H1 (cell line): Measurements from ENCODE around the gene NKD2. TPM values are rescaled to one million over a fixed set of nuclear protein-coding genes. Genes with fewer than 3 reads are reported as not detected.

ENCODE experiments used
- CTCF ChIA-PET: fragments of 300-600 bp; sonication (Branson Sonifier 250); formaldehyde crosslinking; loops from one replicate; lab custom pipeline; 2021; ENCODE audit not compliant: partially characterized antibody; lab: Charles Lee
- POLR2A ChIA-PET: fragments of 300-600 bp; sonication (Branson Sonifier 250); formaldehyde crosslinking; loops from one replicate; lab custom pipeline; 2021; ENCODE audit warnings: inconsistent platforms; ENCODE audit not compliant: partially characterized antibody; lab: Charles Lee
- DNase-seq, 2 experiments: peaks; one replicate each; pipeline versions ENCODE4 v3.0.0 to v3.0.0-alpha.2; 2010 to 2022; ENCODE audit warnings: low spot score in 2 of 2, low read depth in 1 of 2, mixed read lengths in 1 of 2
- FAIRE-seq: peaks from 2 replicates; lab custom pipeline; 2011; peaks lifted over from hg19 to GRCh38; lab: Jason Lieb, UNC
- H2AFZ ChIP-seq: 2 replicates; pipeline ENCODE4 v1.8.1; 2012; ENCODE audit warnings: low read length, inconsistent platforms
- H2AK5ac ChIP-seq: 2 replicates; pipeline ENCODE4 v1.6.1; 2013; ENCODE audit warnings: low read depth, low read length
- H2BK120ac ChIP-seq: replicated peaks from 2 replicates; pipeline ENCODE3; 2013; ENCODE audit warnings: low read depth, low read length, inconsistent platforms
- H2BK12ac ChIP-seq: 2 replicates; pipeline ENCODE4 v1.6.1; 2013; ENCODE audit warnings: low read depth, low read length
- H2BK15ac ChIP-seq: 2 replicates; pipeline ENCODE4 v1.6.1; 2013; ENCODE audit warnings: low read length
- H2BK20ac ChIP-seq: 2 replicates; pipeline ENCODE4 v1.6.1; 2013; ENCODE audit warnings: low read length
- H2BK5ac ChIP-seq: 2 replicates; pipeline ENCODE4 v1.6.1; 2013; ENCODE audit warnings: low read depth, low read length
- H3K14ac ChIP-seq: 2 replicates; pipeline ENCODE4 v1.6.1; 2013; ENCODE audit warnings: inconsistent platforms; ENCODE audit not compliant: insufficient read length
- H3K18ac ChIP-seq: 2 replicates; pipeline ENCODE4 v1.6.1; 2013; ENCODE audit warnings: low read length; ENCODE audit errors: extremely low read depth
- H3K23ac ChIP-seq: 2 replicates; pipeline ENCODE4 v1.6.1; 2013; ENCODE audit warnings: inconsistent platforms; ENCODE audit not compliant: insufficient read length
- H3K23me2 ChIP-seq: 2 replicates; pipeline ENCODE4 v1.6.1; 2013; ENCODE audit warnings: low read depth, low read length
- H3K27ac ChIP-seq: 2 replicates; pipeline ENCODE4 v1.6.1; 2011; ENCODE audit warnings: low read depth, low read length, inconsistent platforms
- H3K27me3 ChIP-seq, 4 experiments: replicated peaks in 1 of 4; 1 replicate in 1 of 4; 2 replicates in 3 of 4; pipeline versions ENCODE4 v1.6.1 to v1.8.1; 2011 to 2013; ENCODE audit warnings: low read length in 3 of 4, mild to moderate bottlenecking in 3 of 4, inconsistent platforms in 2 of 4, mixed read lengths in 2 of 4, moderate library complexity in 1 of 4; ENCODE audit not compliant: control insufficient read depth in 3 of 4, insufficient read depth in 3 of 4; ENCODE audit errors: extremely low read depth in 1 of 4
- H3K36me3 ChIP-seq, 4 experiments: 2 replicates each; pipeline versions ENCODE4 v1.6.1 to v1.8.1; 2011 to 2013; ENCODE audit warnings: mild to moderate bottlenecking in 4 of 4, low read length in 3 of 4, moderate library complexity in 2 of 4, control low read depth in 1 of 4, inconsistent platforms in 1 of 4; ENCODE audit not compliant: insufficient read depth in 4 of 4, control insufficient read depth in 2 of 4
- H3K4ac ChIP-seq: replicated peaks from 2 replicates; pipeline ENCODE3; 2013; ENCODE audit warnings: low read length, low read depth, mixed read lengths, inconsistent platforms; ENCODE audit not compliant: insufficient read length
- H3K4me1 ChIP-seq, 4 experiments: replicated peaks in 1 of 4; 1 replicate in 1 of 4; 2 replicates in 3 of 4; pipeline versions ENCODE4 v1.6.1 to v1.8.1; 2011 to 2013; ENCODE audit warnings: low read length in 3 of 4, inconsistent platforms in 2 of 4, mixed read lengths in 1 of 4; ENCODE audit not compliant: insufficient read depth in 4 of 4, control insufficient read depth in 3 of 4
- H3K4me2 ChIP-seq, 2 experiments: 2 replicates each; pipeline versions ENCODE4 v1.6.1 to v1.8.1; 2011 to 2013; ENCODE audit warnings: low read depth in 2 of 2, low read length in 2 of 2, control low read depth in 1 of 2, inconsistent platforms in 1 of 2, mild to moderate bottlenecking in 1 of 2; ENCODE audit not compliant: insufficient read depth in 1 of 2
- H3K4me3 ChIP-seq, 4 experiments: fragments of 200-600, 300-600 bp in 1 of 4; sonication (generic), shearing (Covaris generic), sonication (Bioruptor Twin) in 1 of 4; 2 replicates each; pipeline versions ENCODE4 v1.5.1 to v1.8.1; 2011 to 2016; ENCODE audit warnings: low read length in 4 of 4, low read depth in 3 of 4, control low read depth in 2 of 4, inconsistent platforms in 2 of 4, mild to moderate bottlenecking in 2 of 4, mixed read lengths in 1 of 4, moderate library complexity in 1 of 4; ENCODE audit not compliant: insufficient read depth in 2 of 4; ENCODE audit errors: extremely low read depth in 1 of 4
- H3K56ac ChIP-seq: replicated peaks from 2 replicates; pipeline ENCODE3; 2013; ENCODE audit warnings: low read depth, mild to moderate bottlenecking, mixed read lengths, low read length, inconsistent platforms; ENCODE audit not compliant: insufficient read length
- H3K79me1 ChIP-seq: 2 replicates; pipeline ENCODE4 v1.6.1; 2013; ENCODE audit warnings: low read depth, low read length, control low read depth
- H3K79me2 ChIP-seq, 2 experiments: 2 replicates each; pipeline versions ENCODE4 v1.6.1 to v1.8.1; 2012 to 2013; ENCODE audit warnings: low read length in 2 of 2, mild to moderate bottlenecking in 2 of 2, inconsistent platforms in 1 of 2; ENCODE audit not compliant: insufficient read depth in 2 of 2, control insufficient read depth in 1 of 2
- H3K9ac ChIP-seq, 4 experiments: replicated peaks in 1 of 4; 1 replicate in 1 of 4; 2 replicates in 3 of 4; pipeline versions ENCODE4 v1.6.1 to v1.8.1; 2011 to 2013; ENCODE audit warnings: low read depth in 3 of 4, low read length in 3 of 4, control low read depth in 2 of 4, mild to moderate bottlenecking in 2 of 4, moderate library complexity in 2 of 4, inconsistent platforms in 1 of 4; ENCODE audit errors: extremely low read depth in 1 of 4
- H3K9me3 ChIP-seq, 2 experiments: 2 replicates each; pipeline versions ENCODE4 v1.6.1 to v1.8.1; 2012 to 2013; ENCODE audit warnings: mild to moderate bottlenecking in 2 of 2, moderate library complexity in 2 of 2, control low read depth in 1 of 2, inconsistent platforms in 1 of 2, low read depth in 1 of 2, low read length in 1 of 2, mixed read lengths in 1 of 2; ENCODE audit not compliant: insufficient read depth in 2 of 2
- H4K20me1 ChIP-seq, 2 experiments: replicated peaks in 1 of 2; 2 replicates each; pipeline versions ENCODE3 to v1.8.1; 2011 to 2013; ENCODE audit warnings: inconsistent platforms in 2 of 2, low read length in 2 of 2, mild to moderate bottlenecking in 1 of 2; ENCODE audit not compliant: insufficient read depth in 2 of 2, control insufficient read depth in 1 of 2
- H4K5ac ChIP-seq: 2 replicates; pipeline ENCODE4 v1.6.1; 2013; ENCODE audit warnings: low read length, low read depth, mixed read lengths, inconsistent platforms; ENCODE audit not compliant: insufficient read length
- H4K8ac ChIP-seq: 2 replicates; pipeline ENCODE4 v1.8.0; 2013; ENCODE audit warnings: mild to moderate bottlenecking, moderate library complexity, low read length, inconsistent platforms; ENCODE audit not compliant: insufficient read depth; ENCODE audit errors: extremely low read depth
- H4K91ac ChIP-seq: replicated peaks from 2 replicates; pipeline ENCODE3; 2013; ENCODE audit warnings: low read length, mixed read lengths, inconsistent platforms; ENCODE audit not compliant: insufficient read length
- ASH2L ChIP-seq: fragments of 200-600, 300-600 bp; sonication (generic); IDR thresholded peaks from one replicate; pipeline ENCODE4 v1.7.1; 2017; ENCODE audit warnings: low read length
- ATF2 ChIP-seq: IDR thresholded peaks from 2 replicates; pipeline ENCODE4 v1.6.1; 2012; ENCODE audit warnings: low read length, inconsistent platforms
- BACH1 ChIP-seq: IDR thresholded peaks from 2 replicates; pipeline ENCODE4 v1.6.1; 2012; ENCODE audit warnings: low read length, improper control_type of control experiment
- HDAC2 ChIP-seq, 2 experiments: fragments of 300-600 bp in 1 of 2; sonication (generic) in 1 of 2; IDR thresholded peaks; 2 replicates each; pipeline ENCODE4 v1.6.1; 2011 to 2012; ENCODE audit warnings: low read depth in 2 of 2, low read length in 2 of 2, mild to moderate bottlenecking in 2 of 2, moderate library complexity in 2 of 2, borderline replicate concordance in 1 of 2, inconsistent platforms in 1 of 2
- KDM4A ChIP-seq: IDR thresholded peaks from one replicate; pipeline ENCODE4 v1.7.1; 2012; ENCODE audit warnings: low read depth, mild to moderate bottlenecking, moderate library complexity, low read length, inconsistent platforms; ENCODE audit not compliant: severe bottlenecking
- MAFK ChIP-seq: IDR thresholded peaks from 2 replicates; pipeline ENCODE4 v1.6.1; 2012; ENCODE audit warnings: low read depth, mild to moderate bottlenecking, improper control_type of control experiment, low read length
- PHF8 ChIP-seq: fragments of 200-600 bp; sonication (generic); conservative IDR thresholded peaks from 2 replicates; pipeline ENCODE4 v1.7.1; 2012; ENCODE audit warnings: low read depth, mild to moderate bottlenecking, inconsistent platforms, low read length, moderate library complexity
- POLR2AphosphoS5 ChIP-seq: IDR thresholded peaks from 2 replicates; pipeline ENCODE4 v1.6.1; 2011; ENCODE audit warnings: low read depth, low read length
- SP2 ChIP-seq: IDR thresholded peaks from 2 replicates; pipeline ENCODE4 v1.6.1; 2012; ENCODE audit warnings: mild to moderate bottlenecking, low read length, inconsistent platforms
- WGBS, 2 experiments: shearing (Covaris generic) in 1 of 2; methylation state at CpG; one replicate each; pipeline versions ENCODE4 v1.1.6 to v1.1.7; 2013 to 2015; ENCODE audit warnings: low lambda C conversion rate in 2 of 2, mixed read lengths in 2 of 2, inconsistent platforms in 1 of 2, low coverage in 1 of 2, missing lambda C conversion rate in 1 of 2; ENCODE audit not compliant: insufficient replicate concordance in 2 of 2, insufficient coverage in 1 of 2, insufficient read length in 1 of 2; ENCODE audit errors: extremely low coverage in 1 of 2, missing lambda C conversion rate in 1 of 2; 5-methylcytosine and 5-hydroxymethylcytosine counted together
- polyA plus RNA-seq, 7 experiments: library from polyadenylated mRNA; depleted of rRNA in 3 of 7; stranded (reverse) in 5 of 7; unstranded in 2 of 7; fragments of >200 nt in 5 of 7; fragments of 200-250 nt in 2 of 7; gene quantifications; 1 replicate in 5 of 7; 2 replicates in 1 of 7; 4 replicates in 1 of 7; pipeline versions ENCODE4 v1.2.1 to v1.2.3, GENCODE V29; 2011 to 2013; ENCODE audit warnings: missing spikeins in 2 of 7, mixed read lengths in 2 of 7
- total RNA-seq: library from RNA; stranded (reverse); fragmentation: NEBNext Ultra II Directional; extraction: Animal tissue kit (Norgen Biotek cat#: 25700); gene quantifications from 2 replicates; pipeline ENCODE4 v1.2.1, GENCODE V29; 2021

NKD2 gene
- total and polyA plus RNA-seq, 2 of the 8 experiments (the other 6 are each of a cell fraction or from before 2014, with no cell fraction given), result 5.5 to 7.9 TPM

DNA sequence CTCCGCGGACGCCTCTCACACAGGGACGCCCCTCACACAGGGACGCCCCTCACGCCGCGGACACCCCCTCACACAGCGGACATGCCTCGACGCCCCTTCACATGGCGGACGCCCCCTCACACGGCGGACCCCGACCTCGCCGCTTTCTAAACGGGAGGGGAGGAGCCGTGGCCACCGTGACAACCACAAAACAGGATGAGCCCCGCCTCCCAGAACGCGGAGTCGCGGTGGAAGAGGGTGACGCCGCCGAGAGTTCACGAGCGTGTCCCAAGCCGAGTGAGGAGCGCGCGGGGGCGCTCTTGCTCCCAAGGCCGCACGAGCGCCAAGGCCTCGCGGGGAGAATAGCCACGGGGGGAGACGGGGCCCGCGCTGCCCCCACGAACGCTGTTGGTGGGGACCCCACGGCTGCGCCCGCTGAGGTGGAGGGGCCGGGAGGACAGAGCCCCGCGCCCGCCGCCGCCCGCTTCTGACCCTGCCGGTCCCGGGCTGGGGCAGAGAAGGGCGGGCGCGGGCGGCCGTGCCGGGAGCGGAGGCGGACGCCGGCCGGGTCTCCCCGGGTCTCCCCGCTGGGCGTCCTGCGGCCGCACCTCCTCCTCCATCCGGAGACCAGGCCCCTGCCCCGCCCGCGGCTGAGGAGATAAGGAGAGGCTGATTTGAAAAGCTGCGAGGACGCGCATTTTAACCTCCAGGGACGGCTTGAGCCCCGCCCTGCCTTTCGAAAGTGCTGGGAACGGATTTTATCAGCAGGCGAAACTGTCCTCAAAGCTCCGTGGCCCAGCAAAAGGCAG, 3.9 kb upstream of the NKD2 start:
- POLR2A ChIA-PET, result no interaction called here
- no peak for TF ChIP-seq MAFK
- no peak for TF ChIP-seq POLR2AphosphoS5
- no peak for TF ChIP-seq ATF2
- TF ChIP-seq KDM4A, result peak; percentile 88
- 0 out of 2 replicates have a peak, but pooled peaks have one; percentile 16 for TF ChIP-seq BACH1
- TF ChIP-seq SP2, result no peak
- TF ChIP-seq ASH2L, result peak; percentile 12
- 0 out of 4 replicates have a peak, but pooled peaks of 1 of the 2 experiments have one; percentile 12 for TF ChIP-seq HDAC2 (IDR thresholded peaks at IDR 0.05; ENCODE audit: borderline replicate concordance in 1 of 2, low read depth in 2 of 2, low read length in 2 of 2)
- TF ChIP-seq PHF8, result no peak

More for the DNA sequence above, 3.9 kb upstream of the NKD2 start:
- H4K8ac ChIP-seq, result peak overlapping the region; percentile 88
- H3K23ac ChIP-seq, result no peak overlapping the region
- no peak overlapping the region for H2BK120ac ChIP-seq
- no peak overlapping the region for H4K5ac ChIP-seq
- H2AK5ac ChIP-seq, result no peak overlapping the region
- H2BK12ac ChIP-seq, result peak overlapping the region; percentile 39; the same call in 1 of the 2 replicates
- H3K36me3 ChIP-seq, result no peaks in the 10 kb centered on the region; a peak in 1 of 8 replicates
- H3K4me1 ChIP-seq, result peaks cover 0 to 13% (median 3%) of the 10 kb centered on the region in 4 experiments; a peak in 4 of 7 replicates
- CTCF ChIA-PET, result interaction anchor here (1.3 to 7.2 kb wide), 9 partner anchors 9 to 164 kb away, joined by 3 to 71 read pairs (median 10); no protein-coding TSS in a partner anchor
- H3K56ac ChIP-seq, result no peak overlapping the region
- no peak overlapping the region for H2BK15ac ChIP-seq
- H3K27ac ChIP-seq, result no peak overlapping the region
- no peak overlapping the region for H2BK5ac ChIP-seq
- H4K20me1 ChIP-seq, result peaks cover 0 to 2% of the 10 kb centered on the region in 2 experiments
- no peak overlapping the region for H3K14ac ChIP-seq
- no peaks in the 10 kb centered on the region; the same call in 1 of the 2 replicates for H3K79me1 ChIP-seq
- peak overlapping the region; percentile 61; the same call in 1 of the 2 replicates for H2AFZ ChIP-seq
- no peak overlapping the region for H3K9ac ChIP-seq
- no peak overlapping the region for H3K4ac ChIP-seq
- no peak overlapping the region for H2BK20ac ChIP-seq
- H4K91ac ChIP-seq, result no peak overlapping the region
- peak overlapping the region; percentile 49 to 74 for H3K4me2 ChIP-seq
- peak in 1 of 2 experiments; percentile 73 for DNase-seq
- peaks cover 18 to 56% (median 52%) of the 10 kb centered on the region in 4 experiments for H3K27me3 ChIP-seq
- no peaks in the 10 kb centered on the region for H3K9me3 ChIP-seq
- H3K23me2 ChIP-seq, result peaks cover 5% of the 10 kb centered on the region; the same call in 1 of the 2 replicates
- FAIRE-seq, result no peak
- 13% methylated on average over 54 of the region's 88 CpGs; no CpG with 5 or more reads in 1 of the 2 experiments for WGBS, 2 experiments
- no peaks in the 10 kb centered on the region for H3K79me2 ChIP-seq
- peak overlapping the region; percentile 19; the same call in 1 of the 2 replicates for H3K18ac ChIP-seq
- H3K4me3 ChIP-seq, result peak overlapping the region; percentile 26 to 69 (median 36)
